ENCODE results near the gene OSTF1. TPM values are rescaled to one million over a fixed set of nuclear protein-coding genes. Genes with fewer than 3 reads are reported as not detected.

Gene OSTF1
- total RNA-seq, 2 donors from 2014 or later: 15.0 to 20.5 TPM

DNA sequence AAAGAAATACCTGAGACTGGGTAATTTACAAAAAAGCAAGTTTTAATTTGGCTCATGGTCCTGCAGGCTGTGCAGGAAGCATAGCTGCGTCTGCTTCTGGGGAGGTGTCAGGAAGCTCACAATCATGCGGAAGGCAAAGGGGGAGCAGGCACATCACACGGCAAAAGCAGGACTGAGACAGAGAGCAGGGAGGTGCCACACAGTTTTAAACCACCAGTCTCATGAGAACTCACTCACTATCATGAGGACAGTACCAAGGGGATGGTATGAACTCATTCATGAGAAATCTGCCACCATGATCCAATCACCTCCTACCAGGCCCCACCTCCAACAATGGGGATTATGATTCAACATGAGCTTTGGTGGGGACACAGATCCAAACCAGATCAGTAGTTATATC, 96.2 kb downstream of the OSTF1 start:
- Histone ChIP-seq H3K27ac (ENCODE audit: low read depth, low read length) (no peak overlapping the region), H3K9ac (ENCODE audit: extremely low read depth, low read length, poor library complexity, severe bottlenecking) (no peak overlapping the region), H3K4me3 (ENCODE audit: low read length) (no peak overlapping the region), H3K36me3 (ENCODE audit: control insufficient read depth, insufficient read depth, low read length) (no peaks in the 10 kb centered on the region), H3K4me1 (ENCODE audit: control insufficient read depth, insufficient read depth, low read length) (no peaks in the 10 kb centered on the region), H3K27me3 (ENCODE audit: control insufficient read depth, insufficient read depth, low read length, poor library complexity, severe bottlenecking) (no peaks in the 10 kb centered on the region), H3K9me3 (ENCODE audit: control insufficient read depth, low read length) (no peaks in the 10 kb centered on the region)
- H3K36me3 Mint-ChIP-seq (ENCODE audit: low read depth): no peaks in the 10 kb centered on the region
- H3K9me3 Mint-ChIP-seq: no peaks in the 10 kb centered on the region
- no peak for DNase-seq
- H3K27ac Mint-ChIP-seq: no peak overlapping the region
- H3K4me1 Mint-ChIP-seq: no peaks in the 10 kb centered on the region
- H3K4me3 Mint-ChIP-seq: no peak overlapping the region
- no peaks in the 10 kb centered on the region for H3K27me3 Mint-ChIP-seq (ENCODE audit: insufficient read depth)
- TF ChIP-seq, protein P1, sequence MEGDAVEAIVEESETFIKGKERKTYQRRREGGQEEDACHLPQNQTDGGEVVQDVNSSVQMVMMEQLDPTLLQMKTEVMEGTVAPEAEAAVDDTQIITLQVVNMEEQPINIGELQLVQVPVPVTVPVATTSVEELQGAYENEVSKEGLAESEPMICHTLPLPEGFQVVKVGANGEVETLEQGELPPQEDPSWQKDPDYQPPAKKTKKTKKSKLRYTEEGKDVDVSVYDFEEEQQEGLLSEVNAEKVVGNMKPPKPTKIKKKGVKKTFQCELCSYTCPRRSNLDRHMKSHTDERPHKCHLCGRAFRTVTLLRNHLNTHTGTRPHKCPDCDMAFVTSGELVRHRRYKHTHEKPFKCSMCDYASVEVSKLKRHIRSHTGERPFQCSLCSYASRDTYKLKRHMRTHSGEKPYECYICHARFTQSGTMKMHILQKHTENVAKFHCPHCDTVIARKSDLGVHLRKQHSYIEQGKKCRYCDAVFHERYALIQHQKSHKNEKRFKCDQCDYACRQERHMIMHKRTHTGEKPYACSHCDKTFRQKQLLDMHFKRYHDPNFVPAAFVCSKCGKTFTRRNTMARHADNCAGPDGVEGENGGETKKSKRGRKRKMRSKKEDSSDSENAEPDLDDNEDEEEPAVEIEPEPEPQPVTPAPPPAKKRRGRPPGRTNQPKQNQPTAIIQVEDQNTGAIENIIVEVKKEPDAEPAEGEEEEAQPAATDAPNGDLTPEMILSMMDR (conservative IDR thresholded peaks at IDR 0.05): no peak
- WGBS, 2 experiments (ENCODE audit: insufficient coverage in 1 of 2, insufficient read length in 1 of 2): 88 to 90% methylated on average over 2 to 3 of the region's 3 CpGs

DNA sequence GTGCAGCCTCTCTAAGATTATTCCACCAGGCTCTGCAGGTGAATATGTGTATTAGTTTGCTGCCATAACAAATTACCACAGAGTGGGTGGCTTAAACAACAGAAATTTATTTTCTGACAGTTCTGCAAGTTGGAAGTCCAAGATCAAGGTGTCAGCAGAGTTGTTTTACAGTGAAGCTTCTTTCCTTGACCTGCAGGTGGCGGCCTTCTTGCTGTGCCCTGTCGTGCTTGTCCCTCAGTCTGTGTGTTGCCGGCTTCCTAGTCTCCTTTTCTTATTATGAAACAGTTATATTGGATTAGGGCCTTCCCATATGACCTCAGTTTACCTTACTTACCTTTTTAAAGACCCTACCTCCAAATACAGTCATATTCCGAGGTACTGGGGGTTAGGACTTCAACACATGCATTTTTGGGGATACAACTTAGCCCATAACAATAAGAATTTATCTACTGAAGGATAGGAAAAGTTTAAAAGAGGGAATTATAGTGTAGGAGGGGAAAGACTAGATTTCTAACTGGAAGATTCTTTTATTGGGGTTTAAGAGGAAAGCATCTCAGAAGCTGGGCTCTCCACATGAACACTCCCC, 97.4 kb downstream of the OSTF1 start:
- no peaks in the 10 kb centered on the region for H3K4me1 ChIP-seq (ENCODE audit: control insufficient read depth, insufficient read depth, low read length)
- no peaks in the 10 kb centered on the region for H3K27me3 ChIP-seq (ENCODE audit: control insufficient read depth, insufficient read depth, low read length, poor library complexity, severe bottlenecking)
- Mint-ChIP-seq H3K27ac (no peak overlapping the region), H3K36me3 (ENCODE audit: low read depth) (no peaks in the 10 kb centered on the region), H3K4me3 (no peak overlapping the region), H3K27me3 (ENCODE audit: insufficient read depth) (no peaks in the 10 kb centered on the region), H3K9me3 (no peaks in the 10 kb centered on the region), H3K4me1 (no peaks in the 10 kb centered on the region)
- H3K36me3 ChIP-seq (ENCODE audit: control insufficient read depth, insufficient read depth, low read length): no peaks in the 10 kb centered on the region
- H3K9ac ChIP-seq (ENCODE audit: extremely low read depth, low read length, poor library complexity, severe bottlenecking): no peak overlapping the region
- DNase-seq: peak; percentile 84
- 18% methylated on average over 4 of the region's 4 CpGs; no CpG with 5 or more reads in 1 of the 2 experiments for WGBS, 2 experiments (ENCODE audit: insufficient coverage in 1 of 2, insufficient read length in 1 of 2)
- H3K4me3 ChIP-seq (ENCODE audit: low read length): no peak overlapping the region
- H3K27ac ChIP-seq (ENCODE audit: low read depth, low read length): no peak overlapping the region
- no peaks in the 10 kb centered on the region for H3K9me3 ChIP-seq (ENCODE audit: control insufficient read depth, low read length)
- TF ChIP-seq, protein P1 (conservative IDR thresholded peaks at IDR 0.05): peak; percentile 90

DNA sequence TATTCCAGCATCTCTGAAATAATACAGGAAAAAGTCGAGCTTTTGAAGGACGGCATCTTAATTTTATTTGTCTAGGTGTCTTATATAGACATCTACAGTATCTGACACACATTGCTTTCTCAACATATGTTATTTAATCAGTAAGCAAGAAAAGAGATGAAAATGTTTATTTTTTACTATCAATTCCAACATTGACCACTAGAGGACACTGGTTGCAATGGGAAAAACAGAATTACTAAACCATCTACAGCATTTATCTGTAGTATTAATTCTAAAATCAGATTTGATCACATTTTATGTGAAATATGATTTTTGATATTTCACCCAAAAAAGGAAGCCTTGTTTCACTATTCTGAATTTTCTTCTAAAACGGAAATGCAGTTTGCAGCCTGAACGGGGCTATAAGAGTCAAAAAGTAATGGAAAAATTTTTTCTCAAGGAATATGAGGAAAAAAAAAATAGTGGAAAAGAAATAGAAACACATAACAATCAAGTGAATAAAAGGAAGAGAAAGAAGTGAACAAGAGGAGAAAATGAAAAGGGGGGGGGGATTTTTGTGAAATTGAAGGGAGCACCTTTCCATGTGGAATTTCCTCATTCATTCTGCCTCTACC, 98.6 kb downstream of the OSTF1 start:
- 31% methylated on average over 3 of the region's 4 CpGs; no CpG with 5 or more reads in 1 of the 2 experiments for WGBS, 2 experiments (ENCODE audit: insufficient coverage in 1 of 2, insufficient read length in 1 of 2)

More for the DNA sequence above, 98.6 kb downstream of the OSTF1 start:
- DNase-seq: no peak
- Mint-ChIP-seq H3K4me3 (no peak overlapping the region), H3K27me3 (ENCODE audit: insufficient read depth) (no peaks in the 10 kb centered on the region), H3K9me3 (no peaks in the 10 kb centered on the region), H3K27ac (no peak overlapping the region), H3K4me1 (no peaks in the 10 kb centered on the region), H3K36me3 (ENCODE audit: low read depth) (no peaks in the 10 kb centered on the region)
- Histone ChIP-seq H3K27me3 (ENCODE audit: control insufficient read depth, insufficient read depth, low read length, poor library complexity, severe bottlenecking) (no peaks in the 10 kb centered on the region), H3K36me3 (ENCODE audit: control insufficient read depth, insufficient read depth, low read length) (no peaks in the 10 kb centered on the region), H3K9ac (ENCODE audit: extremely low read depth, low read length, poor library complexity, severe bottlenecking) (no peak overlapping the region), H3K4me3 (ENCODE audit: low read length) (no peak overlapping the region), H3K4me1 (ENCODE audit: control insufficient read depth, insufficient read depth, low read length) (no peaks in the 10 kb centered on the region), H3K27ac (ENCODE audit: low read depth, low read length) (no peak overlapping the region), H3K9me3 (ENCODE audit: control insufficient read depth, low read length) (no peaks in the 10 kb centered on the region)
- TF ChIP-seq, protein P1 (conservative IDR thresholded peaks at IDR 0.05): peak; percentile 85
